DOHH2 (cell line): Measurements from ENCODE around the gene TEC.

Experiments used
- CTCF ChIP-seq: fragments of 200-600 bp; sonication (generic); IDR thresholded peaks from one replicate; pipeline ENCODE4 v1.5.1; 2014; ENCODE audit warnings: antibody characterized with exemption, mild to moderate bottlenecking, low read depth, low read length; ENCODE audit not compliant: poor library complexity, severe bottlenecking
- EZH2phosphoT487 ChIP-seq: fragments of 200-600 bp; sonication (generic); IDR thresholded peaks from 2 replicates; pipeline ENCODE4 v1.6.1; 2017; ENCODE audit warnings: borderline replicate concordance, mild to moderate bottlenecking, antibody characterized with exemption, low read length, moderate library complexity, mixed read lengths

DNA sequence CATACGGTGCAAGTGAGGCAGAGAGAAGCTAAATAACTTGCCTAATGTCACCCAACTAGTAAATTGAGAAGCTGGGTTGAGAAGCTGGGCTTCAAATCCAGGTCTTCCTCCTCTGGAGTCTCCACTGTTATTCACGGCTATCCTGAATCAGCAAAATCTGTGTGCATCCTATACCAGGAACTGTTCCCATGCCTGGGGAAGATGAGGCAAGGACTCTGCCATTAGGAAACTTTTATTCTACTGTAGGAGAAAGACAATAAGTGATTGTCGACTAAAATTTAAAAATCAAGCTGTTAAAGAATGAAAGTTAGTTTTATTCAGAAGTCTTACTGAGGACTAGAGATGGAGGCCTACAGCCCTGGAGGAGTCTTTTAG is 872 bp upstream of the TEC start:
- TF ChIP-seq CTCF (no peak), EZH2phosphoT487 (no peak)
